Osteoblast (primary cell): ENCODE data around the gene CRPPA. TPM values are rescaled to one million over a fixed set of nuclear protein-coding genes. Genes with fewer than 3 reads are reported as not detected.
A peak's percentile ranks its signal among the peaks of the same experiment; 100 is the strongest.

Experiments
- DNase-seq: peaks from one replicate; pipeline ENCODE4 v3.0.0; 2011; ENCODE audit warnings: low spot score, mixed read lengths; ENCODE audit not compliant: insufficient read length; ENCODE audit errors: missing footprints
- H2AFZ ChIP-seq: 2 replicates; pipeline ENCODE4 v1.6.0; 2011; ENCODE audit warnings: mild to moderate bottlenecking, low read length
- H3K27ac ChIP-seq: 2 replicates; pipeline ENCODE4 v1.5.1; 2011; ENCODE audit warnings: mild to moderate bottlenecking, low read depth, low read length, moderate library complexity
- H3K27me3 ChIP-seq: 2 replicates; pipeline ENCODE4 v1.6.0; 2012; ENCODE audit warnings: mild to moderate bottlenecking, control low read depth, inconsistent platforms, low read length, moderate library complexity; ENCODE audit not compliant: insufficient read depth
- H3K36me3 ChIP-seq: 2 replicates; pipeline ENCODE4 v1.5.1; 2011; ENCODE audit warnings: mild to moderate bottlenecking, low read length, control low read depth, moderate library complexity; ENCODE audit not compliant: insufficient read depth
- H3K4me1 ChIP-seq: 2 replicates; pipeline ENCODE4 v1.5.1; 2011; ENCODE audit warnings: mild to moderate bottlenecking, low read length, control low read depth, moderate library complexity; ENCODE audit not compliant: insufficient read depth
- H3K4me2 ChIP-seq: 2 replicates; pipeline ENCODE4 v1.6.0; 2011; ENCODE audit warnings: mild to moderate bottlenecking, low read length; ENCODE audit not compliant: insufficient read depth
- H3K4me3 ChIP-seq: fragments of 200-600 bp; sonication (generic); 3 replicates; pipeline ENCODE4 v1.5.1; 2012; ENCODE audit warnings: mild to moderate bottlenecking, low read length, inconsistent platforms; ENCODE audit not compliant: insufficient read depth
- H3K79me2 ChIP-seq: 2 replicates; pipeline ENCODE4 v1.6.0; 2012; ENCODE audit warnings: mild to moderate bottlenecking, low read length, control low read depth, inconsistent platforms; ENCODE audit not compliant: insufficient read depth
- H3K9me3 ChIP-seq: 2 replicates; pipeline ENCODE4 v1.5.1; 2011; ENCODE audit warnings: low read depth, low read length, control low read depth
- H4K20me1 ChIP-seq: 2 replicates; pipeline ENCODE4 v1.6.0; 2012; ENCODE audit warnings: mild to moderate bottlenecking, low read length, control low read depth; ENCODE audit not compliant: insufficient read depth
- total RNA-seq: library from RNA; depleted of rRNA; stranded (reverse); fragments of >200 nt; gene quantifications from 2 replicates; pipeline ENCODE4 v1.2.3, GENCODE V29; 2012
- TF ChIP-seq, protein P1 (sequence below): IDR thresholded peaks from 2 replicates; pipeline ENCODE4 v1.5.1; 2011; ENCODE audit warnings: mild to moderate bottlenecking, low read depth, low read length, moderate library complexity; ENCODE audit errors: extremely low read depth

The CRPPA gene
- total RNA-seq, 1 donor = 3.3 TPM

DNA sequence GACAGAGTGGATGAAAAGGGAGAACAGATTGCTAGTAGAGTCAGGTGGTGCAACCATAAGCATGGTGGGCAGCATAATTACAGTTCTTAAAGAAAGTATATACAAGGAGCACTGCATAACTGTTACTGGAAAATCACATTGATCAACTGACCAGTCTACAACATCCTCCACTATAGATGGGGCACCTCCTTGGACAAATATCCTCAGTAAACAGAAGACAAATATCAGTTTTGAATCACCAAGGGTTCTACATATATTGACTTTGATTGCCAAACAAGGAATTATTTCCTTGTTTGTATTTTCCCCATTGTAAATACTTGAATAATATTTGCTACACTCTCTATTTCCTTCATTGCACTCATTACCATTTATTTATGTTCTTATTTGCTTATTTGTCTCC, 17.6 kb upstream of the CRPPA start:
- H4K20me1 ChIP-seq = no peaks in the 10 kb centered on the region
- H3K27me3 ChIP-seq = no peaks in the 10 kb centered on the region
- H3K4me3 ChIP-seq = no peak overlapping the region
- H3K4me2 ChIP-seq = no peak overlapping the region
- no peaks in the 10 kb centered on the region for H3K4me1 ChIP-seq
- no peaks in the 10 kb centered on the region for H3K79me2 ChIP-seq
- DNase-seq = no peak
- TF ChIP-seq, protein P1, sequence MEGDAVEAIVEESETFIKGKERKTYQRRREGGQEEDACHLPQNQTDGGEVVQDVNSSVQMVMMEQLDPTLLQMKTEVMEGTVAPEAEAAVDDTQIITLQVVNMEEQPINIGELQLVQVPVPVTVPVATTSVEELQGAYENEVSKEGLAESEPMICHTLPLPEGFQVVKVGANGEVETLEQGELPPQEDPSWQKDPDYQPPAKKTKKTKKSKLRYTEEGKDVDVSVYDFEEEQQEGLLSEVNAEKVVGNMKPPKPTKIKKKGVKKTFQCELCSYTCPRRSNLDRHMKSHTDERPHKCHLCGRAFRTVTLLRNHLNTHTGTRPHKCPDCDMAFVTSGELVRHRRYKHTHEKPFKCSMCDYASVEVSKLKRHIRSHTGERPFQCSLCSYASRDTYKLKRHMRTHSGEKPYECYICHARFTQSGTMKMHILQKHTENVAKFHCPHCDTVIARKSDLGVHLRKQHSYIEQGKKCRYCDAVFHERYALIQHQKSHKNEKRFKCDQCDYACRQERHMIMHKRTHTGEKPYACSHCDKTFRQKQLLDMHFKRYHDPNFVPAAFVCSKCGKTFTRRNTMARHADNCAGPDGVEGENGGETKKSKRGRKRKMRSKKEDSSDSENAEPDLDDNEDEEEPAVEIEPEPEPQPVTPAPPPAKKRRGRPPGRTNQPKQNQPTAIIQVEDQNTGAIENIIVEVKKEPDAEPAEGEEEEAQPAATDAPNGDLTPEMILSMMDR = no peak
- H3K9me3 ChIP-seq = no peaks in the 10 kb centered on the region
- no peaks in the 10 kb centered on the region for H3K36me3 ChIP-seq
- H2AFZ ChIP-seq = no peak overlapping the region
- no peak overlapping the region for H3K27ac ChIP-seq

DNA sequence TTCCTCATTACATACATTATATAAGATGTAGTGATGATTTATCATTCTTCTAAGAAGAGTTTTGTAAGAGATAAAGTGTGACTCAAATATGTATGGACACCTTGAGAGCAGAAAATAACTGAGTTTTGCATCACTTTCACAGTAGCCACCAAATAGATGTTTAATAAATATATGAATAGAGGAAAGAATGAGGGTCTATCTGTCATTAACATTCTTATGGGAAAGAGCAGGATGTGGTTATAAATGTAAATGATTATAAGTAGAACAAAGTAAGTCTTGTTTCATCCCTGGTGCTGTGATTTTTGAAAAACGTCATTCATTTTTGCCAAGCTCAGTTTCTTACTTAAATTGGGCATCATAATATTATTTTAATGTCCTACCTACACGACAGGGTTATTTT, 15.0 kb upstream of the CRPPA start:
- no peaks in the 10 kb centered on the region for H3K79me2 ChIP-seq
- no peak overlapping the region for H3K27ac ChIP-seq
- DNase-seq = no peak
- no peaks in the 10 kb centered on the region for H3K36me3 ChIP-seq
- H3K4me1 ChIP-seq = no peaks in the 10 kb centered on the region
- no peak overlapping the region for H3K4me2 ChIP-seq
- H4K20me1 ChIP-seq = no peaks in the 10 kb centered on the region
- H3K4me3 ChIP-seq = no peak overlapping the region
- no peak overlapping the region for H2AFZ ChIP-seq
- no peaks in the 10 kb centered on the region for H3K27me3 ChIP-seq
- no peaks in the 10 kb centered on the region for H3K9me3 ChIP-seq
- TF ChIP-seq, protein P1 = no peak

DNA sequence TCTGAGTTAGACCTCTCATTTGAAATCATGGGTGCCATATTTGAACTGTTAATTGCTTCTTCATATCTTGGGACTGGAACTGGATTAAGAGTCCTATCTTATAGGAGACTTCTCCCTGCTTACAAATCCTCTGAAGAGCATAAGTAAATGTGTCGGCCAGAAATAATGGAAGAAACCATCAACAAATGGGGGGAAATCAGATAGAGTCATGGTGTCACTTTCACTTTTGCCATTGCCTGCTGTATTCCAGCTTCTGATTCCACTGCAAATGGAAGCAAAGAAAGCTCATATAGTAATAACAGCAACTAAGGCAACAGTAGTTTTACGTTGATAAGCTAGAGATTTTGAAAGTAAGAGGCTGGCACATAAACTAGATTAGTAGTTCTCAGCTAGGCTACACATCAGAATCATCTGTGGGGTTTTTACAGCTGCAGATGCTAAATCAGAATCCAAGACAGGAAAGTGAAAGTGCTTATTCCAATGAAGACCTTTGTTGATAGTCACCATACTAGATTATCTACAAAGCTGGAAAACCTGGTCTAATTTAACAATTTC, 12.3 kb upstream of the CRPPA start:
- H3K27me3 ChIP-seq = no peaks in the 10 kb centered on the region
- no peaks in the 10 kb centered on the region for H3K9me3 ChIP-seq
- TF ChIP-seq, protein P1 = no peak
- no peak overlapping the region for H3K27ac ChIP-seq
- H3K4me3 ChIP-seq = peak overlapping the region; percentile 30
- H2AFZ ChIP-seq = peak overlapping the region; percentile 91
- H3K36me3 ChIP-seq = no peaks in the 10 kb centered on the region
- H3K4me1 ChIP-seq = peaks cover 15% of the 10 kb centered on the region
- H4K20me1 ChIP-seq = no peaks in the 10 kb centered on the region
- no peaks in the 10 kb centered on the region for H3K79me2 ChIP-seq
- H3K4me2 ChIP-seq = peak overlapping the region; percentile 75
- DNase-seq = no peak

DNA sequence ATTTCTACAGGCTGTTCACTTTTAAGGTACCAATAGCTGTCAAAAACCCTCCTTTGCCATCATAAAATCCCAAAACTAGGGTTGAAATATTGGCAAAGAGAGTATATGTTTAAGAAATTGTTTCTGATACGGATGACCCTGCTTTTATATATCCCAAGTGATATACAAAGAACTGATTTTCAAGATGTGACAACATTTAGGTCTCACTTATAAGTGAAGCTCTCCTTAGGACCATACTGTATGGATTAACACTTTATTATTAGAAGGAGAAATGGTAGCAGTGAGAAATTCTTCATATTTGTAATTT, 11.0 kb upstream of the CRPPA start:
- H4K20me1 ChIP-seq = no peaks in the 10 kb centered on the region
- no peaks in the 10 kb centered on the region for H3K36me3 ChIP-seq
- H3K4me3 ChIP-seq = no peak overlapping the region
- H3K79me2 ChIP-seq = no peaks in the 10 kb centered on the region
- no peaks in the 10 kb centered on the region for H3K27me3 ChIP-seq
- DNase-seq = no peak
- H3K27ac ChIP-seq = no peak overlapping the region
- H2AFZ ChIP-seq = no peak overlapping the region
- peaks cover 21% of the 10 kb centered on the region for H3K4me1 ChIP-seq
- H3K4me2 ChIP-seq = no peak overlapping the region
- no peaks in the 10 kb centered on the region for H3K9me3 ChIP-seq
- TF ChIP-seq, protein P1 = no peak
